Erythroblast (primary cell): ENCODE measurements around the gene DHX30.

Experiments
- DNase-seq, 2 experiments: peaks; one replicate each; lab custom pipeline; 2025; lab: John Stamatoyannopoulos, UW
- GATA1 ChIP-seq: IDR thresholded peaks from 2 replicates; pipeline ENCODE4 v1.6.1; 2011; ENCODE audit warnings: low read depth, mild to moderate bottlenecking, control low read depth, low read length, moderate library complexity
- POLR2A ChIP-seq: IDR thresholded peaks from 2 replicates; pipeline ENCODE4 v1.6.1; 2011; ENCODE audit warnings: mild to moderate bottlenecking, low read length

The DHX30 gene

GRCh38 chr3:47802734-47803479 is at the start of gene DHX30:
TSS of gene DHX30 (plus strand) at chr3:47803138. CDS start at chr3:47810684, 7,546 bp downstream.
- no peak for TF ChIP-seq GATA1
- TF ChIP-seq POLR2A = peak; percentile 71
- peak; percentile 88 to 91 for DNase-seq

DNA sequence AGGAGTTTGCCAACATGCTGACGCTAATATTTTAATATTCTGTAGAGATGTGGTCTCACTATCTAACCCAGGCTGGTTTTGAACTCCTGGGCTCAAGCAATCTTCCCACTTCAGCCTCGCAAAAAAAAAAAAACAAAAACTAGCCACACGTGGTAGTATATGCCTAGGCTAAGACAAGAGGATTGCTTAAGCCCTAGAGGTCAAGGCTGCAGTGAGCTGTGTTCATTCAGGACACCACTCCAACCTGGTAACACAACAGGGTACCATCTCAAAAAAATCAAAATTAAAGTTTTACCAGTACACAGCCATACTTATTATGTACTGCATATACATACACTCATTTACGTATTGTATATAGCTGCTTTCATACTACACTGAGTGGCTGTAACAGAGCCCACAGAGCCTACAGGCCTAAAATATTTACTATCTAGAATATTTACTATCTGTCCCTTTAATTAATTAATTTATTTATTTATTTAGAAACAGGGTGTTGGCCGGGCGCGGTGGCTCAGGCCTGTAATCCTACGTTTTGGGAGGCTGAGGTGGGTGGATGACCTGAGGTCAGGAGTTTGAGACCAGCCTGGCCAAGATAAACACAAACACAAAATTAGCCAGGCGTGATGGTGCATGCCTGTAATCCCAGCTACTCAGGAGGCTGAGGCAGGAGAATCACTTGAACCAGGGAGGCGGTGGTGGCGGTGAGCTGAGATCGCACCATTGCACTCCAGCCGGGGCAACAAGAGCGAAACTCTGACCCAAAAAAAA is 44.5 kb upstream of the DHX30 start:
- no peak for DNase-seq
- TF ChIP-seq GATA1 = no peak
- TF ChIP-seq POLR2A = no peak

DNA sequence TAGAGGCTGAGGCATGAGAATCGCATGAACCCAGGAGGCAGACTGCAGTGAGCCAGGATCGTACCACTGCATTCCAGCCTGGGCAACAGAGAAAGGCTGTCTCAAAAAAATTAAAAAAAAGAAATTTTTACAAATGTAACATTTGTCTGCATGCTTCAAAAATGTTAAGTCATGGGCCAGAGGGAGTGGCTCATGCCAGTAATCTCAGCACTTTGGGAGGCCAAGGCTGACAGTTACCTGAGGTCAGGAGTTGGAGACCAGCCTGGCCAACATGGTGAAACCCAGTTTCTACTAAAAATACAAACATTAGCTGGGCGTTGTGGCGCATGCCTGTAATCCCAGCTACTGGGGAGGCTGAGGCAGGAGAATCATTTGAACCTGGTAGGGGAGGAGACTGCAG is 42.7 kb upstream of the DHX30 start:
- DNase-seq = peak; percentile 49 to 59

GRCh38 chr3:47761046-47761445 is 41.9 kb upstream of the DHX30 start:
- TF ChIP-seq GATA1 (no peak), POLR2A (no peak)
- no peak for DNase-seq

DNA sequence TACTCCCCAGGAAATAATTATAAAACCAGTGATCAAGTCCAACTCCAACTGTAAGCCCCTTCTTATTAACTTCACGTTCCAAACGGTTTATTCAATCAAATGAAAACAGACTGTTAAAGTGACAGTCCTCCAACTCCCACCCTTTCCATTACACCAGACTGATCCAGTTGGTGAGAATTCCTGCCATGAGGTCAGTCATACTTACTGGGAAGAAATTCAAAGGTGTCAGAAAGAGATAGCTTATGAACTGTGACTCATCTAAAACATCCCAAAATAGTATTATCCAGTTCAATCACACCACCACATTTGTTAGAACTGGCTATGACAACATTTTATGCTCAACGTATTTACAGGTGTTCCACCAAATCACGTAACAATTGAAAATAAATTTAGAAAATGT is 40.7 kb upstream of the DHX30 start:
- TF ChIP-seq GATA1 (no peak), POLR2A (no peak)
- peak; percentile 14 to 43 for DNase-seq

DNA sequence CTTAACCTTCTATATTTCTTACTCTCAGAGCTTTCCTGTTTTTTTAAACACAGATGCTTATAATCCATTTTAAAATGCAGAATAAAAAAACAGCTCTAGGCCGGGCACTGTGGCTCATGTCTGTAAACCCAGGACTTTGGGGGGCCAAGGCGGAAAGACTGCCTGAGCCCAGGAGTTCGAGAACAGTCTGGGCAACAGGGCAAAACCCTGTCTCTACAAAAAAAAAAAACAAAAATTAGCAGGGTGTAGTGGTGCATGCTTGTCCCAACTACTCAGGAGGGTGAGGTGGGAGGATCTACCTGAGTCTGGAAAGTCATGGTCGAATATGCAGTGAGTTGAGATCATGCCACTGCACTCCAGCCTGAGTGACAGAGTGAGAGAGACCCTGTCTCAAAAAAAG is 36.8 kb upstream of the DHX30 start:
- no peak for TF ChIP-seq GATA1
- TF ChIP-seq POLR2A = no peak

GRCh38 chr3:47772047-47772446 is 30.9 kb upstream of the DHX30 start:
- DNase-seq = no peak
- TF ChIP-seq POLR2A (no peak), GATA1 (no peak)

More for the DNA sequence above, 36.8 kb upstream of the DHX30 start:
- no peak for DNase-seq

- TF ChIP-seq POLR2A (no peak), GATA1 (no peak)
- DNase-seq = no peak
Observed at GRCh38 chr3:47772788-47773187, 30.1 kb upstream of the DHX30 start.

DNA sequence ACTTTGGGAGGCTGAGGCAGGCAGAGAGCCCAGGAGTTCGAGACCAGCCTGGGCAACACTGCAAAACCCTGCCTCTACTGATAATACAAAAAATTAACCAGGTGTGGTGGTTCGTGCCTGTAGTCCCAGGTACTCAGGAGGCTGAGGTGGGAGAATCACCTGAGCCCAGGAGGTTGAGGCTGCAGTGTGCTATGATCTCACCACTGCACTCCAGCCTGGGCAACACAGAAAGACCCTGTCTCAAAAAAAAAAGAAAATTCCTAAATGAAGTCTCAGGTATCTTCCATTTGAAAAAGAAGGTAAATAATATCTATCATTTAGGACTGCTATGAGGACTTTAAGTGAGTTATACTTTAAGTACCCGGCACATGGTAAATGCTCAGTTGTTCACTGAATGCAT is 24.2 kb upstream of the DHX30 start:
- no peak for DNase-seq
- TF ChIP-seq POLR2A (no peak), GATA1 (no peak)

- TF ChIP-seq GATA1 (no peak), POLR2A (no peak)
- DNase-seq = peak; percentile 71 to 77
Observed at GRCh38 chr3:47780741-47781684, 21.9 kb upstream of the DHX30 start.

DNA sequence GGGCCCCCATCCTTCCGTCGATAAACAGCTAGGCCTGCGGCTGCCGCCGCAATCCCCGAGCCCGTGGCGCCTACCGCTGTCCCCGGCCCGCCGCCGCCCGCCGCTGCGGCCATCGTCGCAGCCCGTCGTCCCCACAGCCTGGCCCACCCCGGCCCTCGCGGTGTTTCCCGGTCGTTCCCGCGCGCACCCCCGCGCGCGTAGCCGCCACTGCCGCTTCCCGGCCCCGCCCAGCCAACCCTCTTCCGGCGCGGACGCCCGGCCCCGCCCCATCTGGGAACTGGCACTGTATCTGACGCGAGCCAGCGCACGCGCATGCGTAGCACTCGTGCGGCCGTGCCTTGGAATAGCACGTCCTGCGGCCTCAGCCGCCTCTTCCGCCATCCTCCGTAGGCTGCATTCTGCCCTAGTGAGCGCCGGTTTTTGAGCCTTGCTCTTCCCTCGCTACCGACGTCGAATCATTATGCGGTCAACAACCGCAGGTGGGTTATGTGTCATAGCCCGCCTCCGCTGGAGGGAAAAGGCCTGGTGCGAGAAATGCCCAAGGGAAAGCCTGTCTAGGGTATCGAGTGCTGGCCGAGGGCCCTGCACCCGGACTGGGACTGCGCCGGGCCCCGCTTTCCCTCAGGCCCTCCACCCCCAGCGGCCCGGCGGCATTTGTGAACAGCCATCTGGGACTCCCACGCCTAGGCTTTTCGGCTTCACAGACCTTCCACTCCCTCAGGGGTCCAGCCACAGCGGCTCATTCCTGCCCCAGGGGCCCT is 21.1 kb upstream of the DHX30 start, which contains the start of gene SMARCC1:
Gene SMARCC1, minus strand, starts transcription at position 209 of the 761 bp plus-strand sequence. Its CDS starts 96 bp downstream, at position 113.
- TF ChIP-seq POLR2A = peak; percentile 95
- TF ChIP-seq GATA1 = no peak
- peak; percentile 97 to 98 for DNase-seq

GRCh38 chr3:47782446-47783308 is 20.3 kb upstream of the DHX30 start:
- no peak for DNase-seq

More at GRCh38 chr3:47782446-47783308, 20.3 kb upstream of the DHX30 start:
- no peak for TF ChIP-seq POLR2A
- TF ChIP-seq GATA1 = no peak
